CD4-positive, alpha-beta T cell treated with Interleukin-17A for 4 hours (primary cell): ENCODE data around the gene TBRG4.
A peak's percentile ranks its signal among the peaks of the same experiment; 100 is the strongest.
"Not testable (repeated sequence)": the region's sequence is repeated elsewhere in the genome, so short reads cannot be mapped to it uniquely, and the experiment has no call there.

ENCODE experiments used
- DNase-seq: peaks from one replicate; pipeline ENCODE4 v3.0.0-alpha.2; 2020; ENCODE audit warnings: mixed read lengths

Gene TBRG4

DNA sequence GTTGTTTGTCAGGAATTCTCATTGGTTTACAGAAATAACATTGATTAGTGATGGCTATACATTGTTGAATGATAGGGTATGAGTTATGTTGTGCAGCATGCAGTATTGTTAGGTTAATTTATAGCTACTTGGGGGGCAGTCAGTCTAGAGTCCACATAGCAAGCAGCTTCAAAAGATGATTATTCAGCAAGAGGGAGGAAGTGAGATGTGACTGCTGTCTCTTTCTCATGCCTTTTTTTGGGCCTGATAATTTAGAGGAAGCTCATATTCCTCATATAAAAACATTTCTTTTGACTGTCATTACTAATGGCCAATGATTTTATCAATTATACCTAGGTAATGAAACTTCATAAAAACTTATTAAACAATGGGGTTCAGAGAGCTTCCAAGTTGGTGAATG, 3.4 kb upstream of the TBRG4 start:
- DNase-seq, result no peak

DNA sequence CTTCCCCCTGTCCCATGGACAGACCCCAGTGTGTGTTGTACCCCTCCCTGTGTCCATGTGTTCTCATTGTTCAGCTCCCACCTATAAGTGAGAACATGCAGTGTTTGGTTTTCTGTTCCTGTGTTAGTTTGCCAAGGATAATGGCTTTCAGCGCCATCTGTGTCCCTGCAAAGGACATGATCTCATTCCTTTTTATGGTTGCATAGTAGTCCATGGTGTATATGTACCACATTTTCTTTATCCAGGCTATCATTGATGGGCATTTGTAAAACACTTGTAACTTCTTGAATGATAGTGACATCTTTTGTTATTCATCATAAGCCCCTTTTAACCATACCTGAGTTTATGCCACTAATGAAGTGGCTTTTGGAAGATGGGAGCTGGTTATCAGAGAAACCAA, 2.8 kb upstream of the TBRG4 start:
- not testable (repeated sequence) for DNase-seq

GRCh38 chr7:45112648-45113047, 1.2 kb upstream of the TBRG4 start:
- no peak for DNase-seq

DNA sequence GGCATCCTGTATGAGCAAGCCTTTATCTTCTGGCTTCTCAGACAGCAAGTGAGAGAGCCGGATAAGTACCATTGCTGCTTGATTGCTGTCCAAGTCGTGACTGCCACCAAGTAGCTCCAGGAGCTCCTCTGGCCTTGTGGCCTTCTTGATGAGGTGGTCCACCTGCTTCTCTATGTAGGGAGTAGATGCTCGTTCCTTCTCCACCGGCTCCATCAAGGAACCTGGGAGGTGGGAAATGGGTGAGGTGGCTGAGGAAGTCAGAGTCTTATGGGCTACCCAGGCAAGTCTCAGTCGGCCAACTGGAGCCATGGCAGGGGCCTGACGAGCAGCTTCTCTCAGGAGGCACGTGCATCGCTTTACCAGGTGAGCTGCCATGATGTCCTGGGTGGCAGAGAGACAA, 2.6 kb downstream of the TBRG4 start:
- DNase-seq, result no peak

- DNase-seq, result no peak
Observed at GRCh38 chr7:45107356-45107755, 4.1 kb downstream of the TBRG4 start.

GRCh38 chr7:45106820-45107219, 4.7 kb downstream of the TBRG4 start:
- DNase-seq, result no peak

GRCh38 chr7:45105588-45106188, 5.8 kb downstream of the TBRG4 start:
- DNase-seq, result no peak

GRCh38 chr7:45104844-45105587, 6.5 kb downstream of the TBRG4 start:
- no peak for DNase-seq

DNA sequence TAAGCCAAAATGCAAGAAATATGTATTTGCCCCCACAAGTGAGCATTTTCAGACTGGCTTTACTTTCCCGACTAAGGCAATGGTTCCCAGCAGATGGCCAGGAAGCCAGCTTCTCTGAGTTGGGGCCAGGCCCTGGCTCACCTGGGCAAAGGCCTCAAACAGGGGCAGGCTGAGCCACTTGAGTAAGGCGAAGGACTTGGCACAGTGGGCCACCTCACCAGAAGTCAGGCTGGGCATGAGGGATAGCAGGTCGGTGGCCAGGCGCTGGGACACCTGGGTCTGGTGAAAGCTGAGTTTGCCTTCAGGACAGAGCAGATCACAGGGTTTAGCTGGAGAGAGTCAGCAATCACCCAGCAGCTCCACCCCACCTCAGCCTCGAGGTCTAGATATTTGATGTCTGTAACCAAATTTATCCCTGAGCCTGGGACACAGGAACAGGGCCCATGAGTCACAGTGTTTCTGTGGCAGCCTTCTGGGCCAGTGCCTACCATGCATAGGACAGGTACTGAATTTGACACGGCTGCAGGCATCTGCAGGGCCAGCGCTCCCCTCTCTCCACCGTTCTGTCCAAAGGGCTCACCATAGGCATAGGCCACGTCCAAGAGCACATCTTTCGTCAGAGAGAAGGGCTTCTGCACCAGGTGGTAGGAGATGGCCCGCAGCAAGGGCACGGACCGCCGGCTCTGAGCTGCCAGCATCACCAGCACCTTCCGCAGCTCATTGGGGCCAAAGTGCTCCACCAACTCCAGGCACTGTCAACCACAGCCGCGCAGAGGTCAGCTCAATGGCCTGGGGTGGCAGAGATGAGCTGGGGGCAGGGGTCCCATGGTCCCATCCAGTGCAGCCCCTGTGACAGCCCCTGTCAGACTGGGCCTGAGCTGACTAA, 7.3 kb downstream of the TBRG4 start:
- DNase-seq, result no peak

DNA sequence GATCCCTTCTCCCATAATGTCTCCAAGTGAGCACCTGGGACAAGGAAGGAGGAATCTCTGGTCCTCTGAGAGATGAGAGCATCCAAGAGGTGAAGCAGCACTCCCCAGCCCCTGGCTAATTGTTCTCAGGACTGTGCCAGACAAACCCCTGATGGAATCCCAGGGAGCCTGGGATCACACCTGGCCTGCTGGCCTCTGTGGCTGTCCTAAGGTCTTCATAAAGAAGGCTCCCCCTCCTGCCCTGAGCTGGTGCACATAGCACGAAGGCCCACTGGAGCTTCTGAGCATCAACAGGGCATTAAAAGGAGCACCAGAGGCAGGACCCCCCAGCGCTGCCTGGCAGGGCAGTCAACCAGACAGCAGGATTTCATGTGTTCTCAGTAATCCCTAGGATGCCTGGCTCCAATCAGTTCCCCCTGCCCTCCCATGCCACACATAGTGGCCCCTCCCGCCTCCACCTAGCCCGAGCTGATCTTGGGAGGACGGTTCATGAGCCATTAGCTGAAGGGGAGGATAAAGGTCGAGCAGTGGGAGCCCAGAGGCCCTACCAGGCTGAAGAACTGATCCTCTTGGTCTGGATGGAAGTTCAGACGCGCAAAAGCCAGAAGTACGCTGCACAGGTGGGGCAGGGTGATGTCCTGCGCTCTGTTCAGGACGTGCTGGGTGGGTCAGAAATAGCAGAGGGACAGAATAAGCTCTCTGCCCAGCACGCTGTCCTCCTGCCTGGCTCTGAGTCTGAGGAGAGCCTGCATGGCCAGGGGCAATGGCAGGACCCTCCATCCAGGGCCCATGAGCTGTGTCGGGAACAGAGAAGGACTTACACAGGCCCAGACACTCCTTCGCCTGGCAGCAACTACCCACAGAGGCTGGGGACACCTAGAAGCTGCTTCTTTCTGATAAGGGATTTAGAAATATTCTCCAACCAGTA, 8.4 kb downstream of the TBRG4 start:
- DNase-seq, result no peak

- DNase-seq, result no peak
Observed at GRCh38 chr7:45101748-45102147, 9.7 kb downstream of the TBRG4 start.

GRCh38 chr7:45100761-45101480, 10.6 kb downstream of the TBRG4 start:
- DNase-seq, result no peak

- no peak for DNase-seq
Observed at GRCh38 chr7:45099891-45100760, 11.4 kb downstream of the TBRG4 start.

GRCh38 chr7:45098983-45099839, 12.3 kb downstream of the TBRG4 start:
- DNase-seq, result no peak

GRCh38 chr7:45092931-45093235, 18.6 kb downstream of the TBRG4 start:
- no peak for DNase-seq

GRCh38 chr7:45092100-45092930, 19.2 kb downstream of the TBRG4 start:
- no peak for DNase-seq

- DNase-seq, result peak; percentile 56
Observed at GRCh38 chr7:45089341-45089891, 22.1 kb downstream of the TBRG4 start.

DNA sequence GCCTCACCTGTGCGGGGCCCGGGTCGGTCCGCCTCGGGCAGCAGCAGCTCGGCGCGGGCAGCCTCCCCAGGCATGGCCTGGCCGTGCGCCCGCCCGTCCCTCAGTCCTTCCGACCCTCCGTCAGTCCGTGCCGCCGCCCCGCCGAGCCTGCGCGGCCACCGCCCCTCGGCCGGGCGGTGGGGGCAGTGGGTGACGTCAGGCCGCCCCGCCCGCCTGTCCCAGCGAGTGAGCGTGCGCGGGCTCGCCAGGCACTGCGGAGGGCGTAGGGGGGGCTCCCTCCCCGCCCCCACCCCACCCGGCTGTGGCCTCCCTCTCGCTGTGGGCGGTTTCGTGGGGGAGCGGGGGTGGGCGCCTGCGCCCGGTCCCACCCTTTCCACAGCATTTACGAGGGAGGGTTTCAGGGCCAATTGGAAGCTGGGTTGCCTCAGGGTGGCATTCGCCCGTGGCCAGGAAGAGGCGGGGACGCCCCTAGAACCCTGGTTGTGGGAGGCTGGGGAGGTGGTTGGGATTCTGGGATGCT, 22.6 kb downstream of the TBRG4 start, which contains the start of gene NACAD:
Gene NACAD (minus strand): TSS at position 149 of the 520 bp plus-strand sequence. CDS start 75 bp downstream, at position 74.
- peak; percentile 24 for DNase-seq
